IMR-90 (cell line): ENCODE results near the gene MRS2. TPM values are rescaled to one million over a fixed set of nuclear protein-coding genes. Genes with fewer than 3 reads are reported as not detected.

Experiments
- ATAC-seq: fragments of 200-7000 bp; cut with Tn5 transposase; 2 replicates; pipeline ENCODE4 v1.9.1; 2020; ENCODE audit warnings: low read depth, mild to moderate bottlenecking, moderate library complexity
- BruUV-seq: library from RNA; stranded (reverse); fragments of 400-500 nt; replicated peaks from 2 replicates; lab custom pipeline; 2021; lab: Mats Ljungman, UMichigan
- CTCF ChIA-PET: fragments of 300-600 bp; formaldehyde crosslinking; extraction: SDS; loops from one replicate; lab custom pipeline; 2021; ENCODE audit warnings: antibody characterized with exemption; lab: Yijun Ruan, JAX
- POLR2A ChIA-PET: fragments of 300-600 bp; sonication (Branson Sonifier 250); formaldehyde crosslinking; loops from one replicate; lab custom pipeline; 2022; ENCODE audit warnings: antibody characterized with exemption; ENCODE audit not compliant: unreplicated experiment; lab: Charles Lee
- DNase-seq: peaks from one replicate; pipeline ENCODE4 v3.0.0; 2013
- H2AFZ ChIP-seq: replicated peaks from 2 replicates; pipeline ENCODE3; 2013; ENCODE audit warnings: low read length, mild to moderate bottlenecking; ENCODE audit not compliant: poor library complexity
- H2AK5ac ChIP-seq: 2 replicates; pipeline ENCODE4 v1.6.1; 2013; ENCODE audit warnings: low read depth, low read length, inconsistent platforms
- H2AK9ac ChIP-seq: replicated peaks from 2 replicates; pipeline ENCODE3; 2013; ENCODE audit warnings: mild to moderate bottlenecking, low read depth, low read length, moderate library complexity; ENCODE audit not compliant: poor library complexity
- H2BK120ac ChIP-seq: 2 replicates; pipeline ENCODE4 v1.6.1; 2013; ENCODE audit warnings: low read depth, low read length, inconsistent platforms
- H2BK15ac ChIP-seq: 3 replicates; pipeline ENCODE4 v1.6.1; 2013; ENCODE audit warnings: low read depth, low read length, inconsistent platforms
- H2BK20ac ChIP-seq: 2 replicates; pipeline ENCODE4 v1.6.1; 2013; ENCODE audit warnings: low read depth, mild to moderate bottlenecking, inconsistent platforms, low read length, moderate library complexity
- H2BK5ac ChIP-seq: 2 replicates; pipeline ENCODE4 v1.6.1; 2013; ENCODE audit warnings: mild to moderate bottlenecking, low read depth, low read length, inconsistent platforms; ENCODE audit not compliant: poor library complexity, severe bottlenecking
- H3K14ac ChIP-seq: replicated peaks from 2 replicates; pipeline ENCODE4 v1.6.1; 2013; ENCODE audit warnings: low read depth, low read length, inconsistent platforms
- H3K18ac ChIP-seq: 2 replicates; pipeline ENCODE4 v1.6.1; 2013; ENCODE audit warnings: low read depth, low read length, control low read depth
- H3K23ac ChIP-seq: 2 replicates; pipeline ENCODE4 v1.6.1; 2013; ENCODE audit warnings: low read depth, low read length, inconsistent platforms
- H3K27ac ChIP-seq: 2 replicates; pipeline ENCODE4 v1.5.1; 2013; ENCODE audit warnings: mild to moderate bottlenecking, control low read depth, low read length; ENCODE audit not compliant: insufficient read depth
- H3K27me3 ChIP-seq: 2 replicates; pipeline ENCODE4 v1.6.1; 2013; ENCODE audit warnings: low read length; ENCODE audit not compliant: control insufficient read depth, insufficient read depth
- H3K36me3 ChIP-seq: 2 replicates; pipeline ENCODE4 v1.6.1; 2013; ENCODE audit warnings: low read length, mixed read lengths; ENCODE audit not compliant: control insufficient read depth, insufficient read depth
- H3K4ac ChIP-seq: 2 replicates; pipeline ENCODE4 v1.6.1; 2013; ENCODE audit warnings: low read depth, low read length, inconsistent platforms
- H3K4me1 ChIP-seq: 2 replicates; pipeline ENCODE4 v1.6.1; 2013; ENCODE audit warnings: low read length, mixed read lengths; ENCODE audit not compliant: control insufficient read depth, insufficient read depth
- H3K4me2 ChIP-seq: 2 replicates; pipeline ENCODE4 v1.6.1; 2013; ENCODE audit warnings: low read depth, mild to moderate bottlenecking, control low read depth, low read length, moderate library complexity
- H3K4me3 ChIP-seq: 2 replicates; pipeline ENCODE4 v1.5.1; 2013; ENCODE audit warnings: low read depth, mild to moderate bottlenecking, control low read depth, low read length, moderate library complexity; ENCODE audit not compliant: insufficient read depth
- H3K56ac ChIP-seq: 2 replicates; pipeline ENCODE4 v1.6.1; 2013; ENCODE audit warnings: low read length, inconsistent platforms; ENCODE audit not compliant: insufficient read depth; ENCODE audit errors: extremely low read depth
- H3K79me1 ChIP-seq, 2 experiments: 2 replicates each; pipeline ENCODE4 v1.6.1; 2013; ENCODE audit warnings: low read length in 2 of 2, inconsistent platforms in 1 of 2, low read depth in 1 of 2
- H3K9ac ChIP-seq: 2 replicates; pipeline ENCODE4 v1.6.1; 2013; ENCODE audit warnings: low read depth, low read length, control low read depth
- H3K9me1 ChIP-seq: 2 replicates; pipeline ENCODE4 v1.6.1; 2013; ENCODE audit warnings: low read length, inconsistent platforms; ENCODE audit not compliant: insufficient read depth
- H3K9me3 ChIP-seq: 2 replicates; pipeline ENCODE4 v1.6.1; 2013; ENCODE audit warnings: low read length; ENCODE audit not compliant: control insufficient read depth, insufficient read depth
- H4K20me1 ChIP-seq: 2 replicates; pipeline ENCODE4 v1.6.1; 2013; ENCODE audit warnings: low read length, inconsistent platforms; ENCODE audit not compliant: insufficient read depth
- H4K5ac ChIP-seq: 2 replicates; pipeline ENCODE4 v1.6.1; 2013; ENCODE audit warnings: mild to moderate bottlenecking, low read depth, low read length, control low read depth
- H4K8ac ChIP-seq, 2 experiments: 2 replicates each; pipeline ENCODE4 v1.6.1; 2013; ENCODE audit warnings: low read depth in 2 of 2, low read length in 2 of 2, control low read depth in 1 of 2, inconsistent platforms in 1 of 2
- H4K91ac ChIP-seq: 2 replicates; pipeline ENCODE4 v1.6.1; 2013; ENCODE audit warnings: low read depth, low read length, inconsistent platforms; ENCODE audit not compliant: insufficient read depth
- BHLHE40 ChIP-seq: fragments of 150-350 bp; IDR thresholded peaks from 2 replicates; pipeline ENCODE4 v1.6.1; 2016; ENCODE audit warnings: mild to moderate bottlenecking, low read depth, low read length
- CEBPB ChIP-seq: IDR thresholded peaks from 2 replicates; pipeline ENCODE4 v1.6.1; 2012; ENCODE audit warnings: low read depth, low read length, improper control_type of control experiment
- CHD1 ChIP-seq: IDR thresholded peaks from 2 replicates; pipeline ENCODE4 v1.6.1; 2012; ENCODE audit warnings: low read depth, low read length, improper control_type of control experiment
- CTCF ChIP-seq: conservative IDR thresholded peaks from 2 replicates; pipeline ENCODE4 v1.5.1; 2012; ENCODE audit warnings: mild to moderate bottlenecking, low read depth, low read length, improper control_type of control experiment
- ELK1 ChIP-seq: fragments of 150-350 bp; IDR thresholded peaks from 2 replicates; pipeline ENCODE4 v1.6.1; 2016; ENCODE audit warnings: low read depth, mild to moderate bottlenecking, low read length, moderate library complexity, borderline replicate concordance
- FOS ChIP-seq: fragments of 150-350 bp; IDR thresholded peaks from 2 replicates; pipeline ENCODE4 v1.6.1; 2016; ENCODE audit warnings: low read depth, low read length
- MAFK ChIP-seq: IDR thresholded peaks from 2 replicates; pipeline ENCODE4 v1.6.1; 2012; ENCODE audit warnings: low read depth, low read length, improper control_type of control experiment
- MAZ ChIP-seq: IDR thresholded peaks from 2 replicates; pipeline ENCODE4 v1.6.1; 2012; ENCODE audit warnings: low read depth, mild to moderate bottlenecking, low read length, improper control_type of control experiment, moderate library complexity, borderline replicate concordance
- MXI1 ChIP-seq: IDR thresholded peaks from 2 replicates; pipeline ENCODE4 v1.6.1; 2012; ENCODE audit warnings: low read depth, mild to moderate bottlenecking, low read length, moderate library complexity, borderline replicate concordance
- NFE2L2 ChIP-seq: fragments of 150-350 bp; IDR thresholded peaks from 2 replicates; pipeline ENCODE4 v1.6.1; 2016; ENCODE audit warnings: low read depth, mild to moderate bottlenecking, low read length
- POLR2A ChIP-seq: IDR thresholded peaks from 2 replicates; pipeline ENCODE4 v1.6.1; 2012; ENCODE audit warnings: mild to moderate bottlenecking, low read depth, low read length
- RAD21 ChIP-seq: IDR thresholded peaks from 2 replicates; pipeline ENCODE4 v1.6.1; 2012; ENCODE audit warnings: low read length, improper control_type of control experiment
- RCOR1 ChIP-seq: IDR thresholded peaks from 2 replicates; pipeline ENCODE4 v1.6.1; 2012; ENCODE audit warnings: mild to moderate bottlenecking, low read length, improper control_type of control experiment; ENCODE audit not compliant: insufficient replicate concordance
- RFX5 ChIP-seq: IDR thresholded peaks from 2 replicates; pipeline ENCODE4 v1.8.0; 2012; ENCODE audit warnings: low read depth, mild to moderate bottlenecking, low read length, moderate library complexity
- SMC3 ChIP-seq: fragments of 150-350 bp; IDR thresholded peaks from 2 replicates; pipeline ENCODE4 v1.6.1; 2016; ENCODE audit warnings: low read depth, mild to moderate bottlenecking, antibody characterized with exemption, low read length, moderate library complexity
- USF2 ChIP-seq: fragments of 150-350 bp; IDR thresholded peaks from 2 replicates; pipeline ENCODE4 v1.6.1; 2017; ENCODE audit warnings: mild to moderate bottlenecking, antibody characterized with exemption, low read length, low read depth
- WGBS, 2 experiments: methylation state at CpG; one replicate each; pipeline versions ENCODE4 v1.1.5 to v1.1.7; 2013; ENCODE audit warnings: missing lambda C conversion rate in 2 of 2; ENCODE audit not compliant: insufficient read length in 1 of 2; ENCODE audit errors: extremely low coverage in 2 of 2; 5-methylcytosine and 5-hydroxymethylcytosine counted together
- dilution Hi-C: fragments of 300-500 bp; cut with HindIII; formaldehyde crosslinking; loops from one replicate; pipeline ENCODE4 v1.14.3; 2018; ENCODE audit warnings: low sequenced_read_pairs; ENCODE audit not compliant: unreplicated experiment
- in situ Hi-C: fragments of 300-500 bp; cut with MboI; formaldehyde crosslinking; loops from 3 replicates; pipeline ENCODE4 v1.14.3; 2019; ENCODE audit warnings: low sequenced_read_pairs, inconsistent platforms, mixed read lengths
- intact Hi-C: fragments of 100-400 bp; cut with micrococcal nuclease; formaldehyde crosslinking; loops from 2 replicates; pipeline ENCODE4 v1.10.0; 2022
- polyA plus RNA-seq, 3 experiments: library from polyadenylated mRNA; depleted of rRNA; stranded (reverse); fragments of >200 nt; gene quantifications; 2 replicates each; pipeline ENCODE4 v1.2.3, GENCODE V29; 2012; ENCODE audit warnings: low replicate concordance in 1 of 3
- total RNA-seq: library from RNA; depleted of rRNA; stranded (reverse); fragments of >200 nt; gene quantifications from 2 replicates; pipeline ENCODE4 v1.2.3, GENCODE V29; 2012

MRS2 gene
- total and polyA plus RNA-seq, 2 of the 4 experiments (the other 2 are of a cell fraction): 8.8 to 11.1 TPM

- Histone ChIP-seq H3K79me1 (no peaks in the 10 kb centered on the region), H2BK20ac (no peak overlapping the region), H4K5ac (no peak overlapping the region), H2BK120ac (no peak overlapping the region), H3K27me3 (no peaks in the 10 kb centered on the region), H3K27ac (no peak overlapping the region), H3K4ac (no peak overlapping the region), H3K56ac (no peak overlapping the region), H2BK5ac (no peak overlapping the region), H4K20me1 (no peaks in the 10 kb centered on the region), H2AK9ac (no peak overlapping the region), H4K8ac (no peak overlapping the region), H3K14ac (no peak overlapping the region), H2BK15ac (no peak overlapping the region), H3K9me3 (no peaks in the 10 kb centered on the region), H3K36me3 (peaks cover 8% of the 10 kb centered on the region), H3K4me2 (no peak overlapping the region), H2AFZ (no peak overlapping the region), H3K4me1 (peaks cover 3% of the 10 kb centered on the region; the same call in 1 of the 2 replicates), H3K18ac (no peak overlapping the region), H4K91ac (no peak overlapping the region), H3K4me3 (no peak overlapping the region), H2AK5ac (no peak overlapping the region), H3K23ac (no peak overlapping the region), H3K9me1 (peaks cover 4% of the 10 kb centered on the region), H3K9ac (no peak overlapping the region)
- POLR2A ChIA-PET: no interaction called here
- in situ Hi-C loops (no loop called here), dilution Hi-C loops (no loop called here), intact Hi-C loops (no loop called here)
- no peak for TF ChIP-seq RCOR1
- no peak for TF ChIP-seq POLR2A
- no peak for TF ChIP-seq CTCF
- TF ChIP-seq FOS: no peak
- TF ChIP-seq MAZ: no peak
- TF ChIP-seq CEBPB: no peak
- no peak for TF ChIP-seq MXI1
- TF ChIP-seq RFX5: no peak
- TF ChIP-seq BHLHE40: no peak
- TF ChIP-seq ELK1: no peak
- TF ChIP-seq NFE2L2: no peak
- TF ChIP-seq USF2: no peak
- no peak for TF ChIP-seq CHD1
- no peak for TF ChIP-seq RAD21
- TF ChIP-seq SMC3: no peak
- no peak for TF ChIP-seq MAFK
- BruUV-seq: no TSS peak
- CTCF ChIA-PET: no interaction called here
- 95% methylated on average over 4 of the region's 10 CpGs; no CpG with 5 or more reads in 1 of the 2 experiments for WGBS, 2 experiments
- ATAC-seq (no peak), DNase-seq (no peak)
Measured at GRCh38 chr6:24426729-24427446, 24.2 kb downstream of the MRS2 start.
